Activated CD8-positive, alpha-beta memory T cell treated with anti-CD3 and anti-CD28 coated beads, Interleukin-2, amount 50 U/mL, for 1 hour (primary cell): ENCODE results near the gene PLXNB1.
"Not testable (repeated sequence)": the region's sequence is repeated elsewhere in the genome, so short reads cannot be mapped to it uniquely, and the experiment has no call there.

Source experiments
- DNase-seq: peaks from one replicate; pipeline ENCODE4 v3.0.0-alpha.2; 2020; ENCODE audit errors: extremely low read depth

PLXNB1 gene

GRCh38 chr3:48405971-48406370, 23.9 kb downstream of the PLXNB1 start:
- no peak for DNase-seq

- DNase-seq = no peak
Observed at GRCh38 chr3:48405343-48405881, 24.5 kb downstream of the PLXNB1 start.

DNA sequence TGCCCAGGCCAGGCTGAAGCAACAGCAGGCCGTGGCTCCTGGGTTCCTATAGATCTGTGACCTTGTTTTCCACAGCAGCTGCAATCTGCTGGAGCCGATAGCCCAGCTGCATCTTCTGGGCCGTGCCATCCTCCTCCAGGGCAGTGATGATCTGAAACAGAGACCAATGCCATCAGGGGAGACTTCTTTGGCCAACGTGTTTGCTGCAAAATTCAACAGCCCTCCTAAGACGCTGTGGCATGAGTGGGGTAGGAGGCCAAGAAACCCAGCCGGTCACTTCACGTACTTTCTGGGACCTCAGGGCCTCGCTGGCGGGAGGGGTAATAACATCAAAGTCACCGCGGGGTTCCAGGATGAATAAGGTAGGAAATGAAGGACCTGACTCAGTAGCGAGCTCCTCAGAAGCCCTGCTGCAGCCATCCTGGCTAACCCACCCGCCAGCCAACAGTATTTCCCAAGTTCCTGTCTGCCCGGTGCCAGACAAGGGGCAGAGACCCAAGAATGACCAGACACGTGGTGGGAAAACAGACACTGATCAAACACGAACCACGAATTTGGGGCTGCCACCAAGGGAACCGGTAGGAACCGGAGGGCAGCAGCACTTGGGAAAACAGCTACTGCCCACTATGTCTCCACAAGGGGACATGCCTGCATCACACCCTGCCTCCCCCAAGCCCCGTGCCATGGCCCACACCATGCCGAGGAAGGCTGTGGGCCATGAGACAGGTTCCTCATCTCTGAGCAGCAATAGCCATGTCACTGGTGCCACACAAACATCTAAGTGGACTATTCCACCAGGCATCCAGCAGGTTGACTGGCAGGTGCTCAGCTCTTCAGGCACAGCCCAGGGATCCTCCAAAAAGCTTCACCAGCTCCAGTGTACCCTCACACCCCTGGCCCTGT, 25.2 kb downstream of the PLXNB1 start:
- DNase-seq = no peak

DNA sequence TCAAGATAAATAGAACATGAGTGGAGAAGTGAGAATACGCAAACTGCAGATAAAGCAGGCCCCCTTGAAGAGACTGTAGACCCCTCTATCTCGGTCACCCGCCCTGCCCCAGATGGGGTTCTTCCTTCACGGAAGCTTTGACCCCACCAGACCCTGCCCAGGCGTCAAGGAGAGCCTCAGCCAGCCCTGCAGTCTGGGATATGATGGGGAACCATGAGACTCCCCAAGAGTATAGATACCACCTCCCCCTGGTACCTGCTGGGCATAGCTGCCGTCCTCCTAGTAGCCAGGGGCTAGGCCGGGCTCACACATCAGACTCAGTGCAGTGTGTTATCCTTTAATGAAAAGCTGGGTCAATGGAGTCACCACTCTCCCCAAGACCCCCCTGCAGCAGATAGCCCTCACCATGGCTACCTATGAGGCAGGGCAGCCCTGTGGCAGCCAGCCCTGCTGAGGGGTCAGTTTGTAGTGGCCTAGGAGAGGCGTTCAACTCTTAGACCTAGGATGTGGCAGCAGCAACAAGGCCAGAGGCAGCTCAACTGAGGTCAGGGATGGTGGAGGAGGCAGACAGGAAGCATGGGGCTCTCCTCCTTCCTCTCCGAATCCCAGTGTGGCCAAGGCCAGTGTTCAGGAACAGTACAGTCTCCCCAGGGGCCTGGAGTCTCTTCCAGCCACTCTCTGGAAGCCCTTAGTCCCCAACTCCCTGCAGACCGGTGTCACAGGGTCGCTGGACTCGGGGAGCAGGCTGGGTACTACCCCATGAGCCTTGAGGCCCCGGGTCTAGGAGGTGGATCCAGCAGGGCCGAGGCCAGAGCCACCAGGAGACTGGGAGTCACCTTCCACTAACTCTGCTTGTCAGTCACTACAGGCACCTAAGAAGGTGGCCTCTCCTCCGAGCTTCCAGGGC, 26.1 kb downstream of the PLXNB1 start:
- no peak for DNase-seq

DNA sequence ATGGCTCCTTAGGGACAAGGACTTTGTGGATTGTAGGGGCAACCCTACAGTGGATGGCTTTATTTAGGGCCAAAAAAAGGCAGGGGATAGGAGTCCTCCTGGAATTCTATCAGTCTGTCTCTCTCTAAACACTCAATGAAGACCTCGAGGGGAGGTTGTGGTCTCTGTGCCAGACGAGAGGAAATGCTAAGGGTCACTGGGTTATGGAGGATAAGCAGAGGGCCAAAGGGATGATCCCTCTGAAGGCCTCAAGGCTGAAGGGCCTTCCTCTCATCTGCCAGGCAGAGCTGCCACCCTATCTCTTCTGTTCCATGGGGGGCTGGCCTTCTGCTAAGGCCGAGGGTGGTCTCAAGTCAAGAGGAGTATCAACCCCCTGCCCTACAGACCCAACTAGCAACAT, 27.0 kb downstream of the PLXNB1 start:
- DNase-seq = no peak

- no peak for DNase-seq
Observed at GRCh38 chr3:48402281-48402732, 27.6 kb downstream of the PLXNB1 start.

DNA sequence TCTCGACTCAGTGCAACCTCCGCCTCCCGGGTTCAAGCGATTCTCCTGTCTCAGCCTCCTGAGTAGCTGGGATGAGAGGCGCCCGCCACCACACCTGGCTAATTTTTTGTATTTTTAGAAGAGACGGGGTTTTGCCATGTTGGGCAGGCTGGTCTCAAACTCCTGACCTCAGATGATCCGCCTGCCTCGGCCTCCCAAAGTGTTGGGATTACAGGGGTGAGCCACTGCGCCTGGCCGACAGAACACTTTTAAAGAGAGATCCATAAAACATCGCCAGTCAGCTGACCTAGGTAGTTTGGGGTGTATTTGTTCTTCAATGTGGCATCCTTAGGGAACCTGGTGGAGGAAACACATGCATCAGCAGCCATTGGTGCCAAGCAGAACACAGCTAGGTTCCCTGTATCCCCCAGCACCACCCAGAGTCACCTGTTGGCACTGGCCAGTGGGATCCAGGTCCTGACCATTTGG, 28.4 kb downstream of the PLXNB1 start:
- DNase-seq = not testable (repeated sequence)

- peak; percentile 28 for DNase-seq
Observed at GRCh38 chr3:48400824-48401433, 29.0 kb downstream of the PLXNB1 start.

DNA sequence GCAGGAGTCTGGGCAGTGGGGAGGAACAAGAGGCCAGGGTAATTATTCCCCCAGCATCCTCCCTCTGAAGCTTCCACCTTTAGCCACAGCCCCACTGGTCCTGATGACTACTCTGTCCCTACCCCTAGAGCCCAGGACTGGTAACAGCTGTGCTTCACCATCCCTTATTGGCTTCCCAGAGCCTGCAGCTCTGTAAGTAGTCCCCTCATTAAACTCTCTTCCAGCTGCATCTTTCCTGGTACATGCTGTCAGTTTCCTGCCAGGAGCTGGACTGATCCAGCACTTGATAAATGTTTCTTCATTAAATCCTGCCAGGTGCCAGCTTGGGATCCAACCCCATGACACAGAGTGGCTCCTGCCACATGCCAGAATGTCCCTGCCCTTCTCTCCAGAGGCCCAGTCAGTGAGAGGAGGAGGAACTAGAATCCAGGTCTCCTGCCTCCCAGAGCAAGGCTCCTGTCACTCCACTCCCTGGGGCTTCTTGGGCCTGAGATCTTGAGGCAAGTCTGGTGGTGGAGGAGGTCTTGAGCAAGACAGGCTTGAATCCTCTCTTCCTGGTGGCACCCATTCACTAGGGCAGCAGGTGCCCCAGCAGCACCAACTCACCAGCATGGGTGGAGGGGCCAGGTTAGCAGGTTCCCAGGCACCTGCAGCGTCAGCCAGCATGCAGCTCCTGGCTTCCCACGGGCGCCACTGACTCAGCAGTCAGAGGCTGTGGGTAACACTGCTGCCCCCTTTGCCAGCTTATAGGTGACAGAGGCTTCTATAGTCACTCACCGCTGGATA, 30.3 kb downstream of the PLXNB1 start:
- DNase-seq = no peak

DNA sequence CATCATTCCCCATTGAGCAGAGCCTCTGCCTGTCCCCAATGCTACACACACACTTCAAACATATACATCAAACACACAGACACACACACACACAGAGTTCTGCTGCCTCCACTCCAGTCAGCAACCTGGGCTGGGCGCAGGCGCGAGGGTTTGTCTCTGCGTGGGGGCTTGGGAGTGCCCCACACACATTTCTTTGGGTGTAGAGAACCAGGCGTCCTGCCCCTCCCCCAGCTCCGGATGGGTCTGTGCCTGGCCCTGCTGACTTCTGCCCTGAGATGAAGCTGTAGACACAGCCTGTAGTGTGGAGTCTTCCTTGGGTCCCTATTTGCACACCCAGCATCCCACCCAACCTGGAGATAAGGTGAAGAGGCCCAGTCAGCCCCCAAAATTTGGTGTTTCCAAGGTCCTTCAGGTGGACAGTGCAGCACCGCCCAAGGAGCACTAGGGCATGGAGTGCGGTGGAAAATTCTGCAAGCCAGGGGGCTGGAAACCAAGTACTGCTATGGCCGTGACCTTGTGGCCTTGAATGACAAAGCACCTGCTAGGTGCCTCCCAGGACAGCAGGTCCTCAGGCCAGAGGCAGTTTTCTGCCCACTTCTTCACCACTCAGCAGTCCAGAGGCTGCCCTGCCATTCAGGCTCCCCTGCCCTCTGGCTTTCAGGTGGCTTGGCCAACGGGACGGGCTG, 31.0 kb downstream of the PLXNB1 start:
- no peak for DNase-seq

DNA sequence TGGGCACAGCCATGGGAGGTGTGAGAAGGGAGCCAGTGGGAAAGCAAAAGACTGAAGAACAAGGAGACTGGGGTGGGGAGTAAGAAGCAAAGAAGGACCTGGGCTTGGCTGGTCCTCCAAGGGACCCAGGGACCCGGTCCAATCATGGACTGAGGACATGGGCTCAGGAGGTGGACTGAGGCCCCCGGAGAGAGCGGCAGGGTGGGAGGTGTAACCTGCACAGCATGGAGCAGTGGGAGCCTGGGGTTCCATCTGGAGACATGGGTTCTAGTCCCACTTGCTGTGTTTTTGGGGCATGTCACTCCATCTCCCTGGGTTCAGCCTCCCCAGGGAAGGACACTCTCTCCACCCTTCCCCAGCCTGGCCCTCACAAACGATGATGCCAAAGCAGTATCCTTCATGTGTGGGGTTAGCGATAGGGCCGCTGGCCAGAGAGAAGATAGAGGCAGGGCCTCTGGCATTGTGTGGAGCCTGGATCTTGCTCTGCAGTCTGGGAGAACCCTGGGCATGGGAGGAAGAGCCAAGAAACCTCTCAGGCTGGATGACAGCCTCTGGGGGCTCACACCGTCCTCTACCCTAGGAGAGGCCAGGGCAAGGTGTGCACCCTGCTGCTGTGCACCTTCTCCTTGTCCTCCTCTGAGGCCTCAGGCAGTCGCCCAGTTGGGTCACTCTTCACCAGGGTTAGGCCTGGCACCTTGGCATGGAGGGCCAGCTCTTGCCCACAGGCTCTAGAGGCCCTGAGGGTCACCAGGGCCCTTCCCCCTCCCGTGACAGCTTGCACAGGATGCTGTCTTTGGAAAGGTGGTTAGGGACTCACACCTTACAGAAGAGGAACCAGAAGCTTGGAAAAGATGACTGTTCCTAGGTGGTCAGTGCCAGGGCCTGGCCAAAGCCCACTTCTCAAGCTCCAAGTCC, 31.9 kb downstream of the PLXNB1 start:
- no peak for DNase-seq

- no peak for DNase-seq
Observed at GRCh38 chr3:48395714-48396113, 34.2 kb downstream of the PLXNB1 start.

- DNase-seq = no peak
Observed at GRCh38 chr3:48394391-48394790, 35.5 kb downstream of the PLXNB1 start.

DNA sequence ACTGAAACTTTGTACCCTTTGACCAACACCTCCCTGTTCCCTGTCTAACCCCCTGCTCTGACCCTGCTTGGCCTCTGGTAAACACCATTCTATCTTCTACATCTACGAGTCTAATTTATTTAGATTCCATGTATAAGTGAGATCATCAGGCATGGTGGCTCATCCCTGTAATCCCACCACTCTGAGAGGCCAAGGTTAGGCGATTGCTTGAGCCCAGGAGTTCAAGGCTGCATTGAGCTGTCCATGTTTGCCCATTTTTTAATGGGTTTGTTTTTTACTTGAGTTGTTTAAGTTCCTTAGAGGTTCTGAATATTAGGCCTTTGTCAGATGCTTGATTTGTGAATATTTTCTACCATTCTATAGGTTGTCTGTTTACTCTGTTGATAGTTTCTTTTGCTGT, 40.9 kb downstream of the PLXNB1 start:
- DNase-seq = no peak

GRCh38 chr3:48387634-48388033, 42.3 kb downstream of the PLXNB1 start:
- no peak for DNase-seq

DNA sequence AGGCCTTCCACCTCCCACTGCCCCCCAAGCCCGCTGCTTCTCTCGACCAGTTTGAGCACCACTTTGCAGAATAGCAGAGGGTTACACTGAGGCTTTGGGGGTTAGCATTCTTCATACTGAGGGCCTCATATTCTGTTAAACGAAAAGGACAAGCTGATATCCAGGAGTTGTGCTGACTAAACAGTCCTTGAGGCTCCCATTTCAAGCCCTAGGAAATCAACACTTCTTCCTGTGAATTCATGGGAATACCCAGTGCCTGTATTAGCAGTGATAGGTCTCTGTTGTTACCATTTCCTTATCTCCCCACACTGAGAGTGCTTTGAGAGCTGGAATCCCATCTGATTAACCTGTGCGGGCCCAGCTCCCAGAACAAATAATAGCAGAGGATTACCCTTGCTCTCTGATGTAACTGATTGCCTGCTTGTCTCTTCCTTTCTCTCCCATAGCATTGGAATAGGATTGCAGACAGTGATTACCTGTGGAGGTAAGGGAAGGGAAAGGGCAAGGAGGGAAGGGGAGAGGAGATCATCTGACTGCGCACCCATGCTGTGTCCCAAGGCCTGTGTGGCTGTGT, 56.9 kb downstream of the PLXNB1 start:
- no peak for DNase-seq

GRCh38 chr3:48372377-48372770, 57.5 kb downstream of the PLXNB1 start:
- DNase-seq = no peak

GRCh38 chr3:48371651-48372376, 58.1 kb downstream of the PLXNB1 start, which contains the start of gene FBXW12:
Gene FBXW12 (plus strand): TSS chr3:48372219. CDS start chr3:48372768, 549 bp downstream.
- no peak for DNase-seq
